GM12891 (cell line): ENCODE data around the gene CAMTA1.

Source experiments
- POLR2A ChIP-seq: IDR thresholded peaks from 2 replicates; pipeline ENCODE4 v1.6.1; 2011; ENCODE audit warnings: low read depth, low read length, control low read depth
- POLR2AphosphoS5 ChIP-seq: IDR thresholded peaks from 2 replicates; pipeline ENCODE4 v1.6.1; 2011; ENCODE audit warnings: low read depth, low read length, control low read depth
- SPI1 ChIP-seq: IDR thresholded peaks from 2 replicates; pipeline ENCODE4 v1.6.1; 2011; ENCODE audit warnings: low read depth, low read length, control low read depth
- TAF1 ChIP-seq: IDR thresholded peaks from 2 replicates; pipeline ENCODE4 v1.6.1; 2011; ENCODE audit warnings: low read depth, low read length, control low read depth

GRCh38 chr1:7403265-7404045 lies 618.2 kb downstream of the CAMTA1 start:
- TF ChIP-seq POLR2A, result no peak
- TF ChIP-seq POLR2AphosphoS5, result no peak
- TF ChIP-seq TAF1, result no peak
- TF ChIP-seq SPI1, result no peak
